NCI-H1694 treated with DMSO at 0.1 percent for 48 hours (cell line): ENCODE data around the gene ZNF687.

Source experiments
- DNase-seq: peaks from one replicate; lab custom pipeline; 2025; lab: John Stamatoyannopoulos, UW

Gene ZNF687

DNA sequence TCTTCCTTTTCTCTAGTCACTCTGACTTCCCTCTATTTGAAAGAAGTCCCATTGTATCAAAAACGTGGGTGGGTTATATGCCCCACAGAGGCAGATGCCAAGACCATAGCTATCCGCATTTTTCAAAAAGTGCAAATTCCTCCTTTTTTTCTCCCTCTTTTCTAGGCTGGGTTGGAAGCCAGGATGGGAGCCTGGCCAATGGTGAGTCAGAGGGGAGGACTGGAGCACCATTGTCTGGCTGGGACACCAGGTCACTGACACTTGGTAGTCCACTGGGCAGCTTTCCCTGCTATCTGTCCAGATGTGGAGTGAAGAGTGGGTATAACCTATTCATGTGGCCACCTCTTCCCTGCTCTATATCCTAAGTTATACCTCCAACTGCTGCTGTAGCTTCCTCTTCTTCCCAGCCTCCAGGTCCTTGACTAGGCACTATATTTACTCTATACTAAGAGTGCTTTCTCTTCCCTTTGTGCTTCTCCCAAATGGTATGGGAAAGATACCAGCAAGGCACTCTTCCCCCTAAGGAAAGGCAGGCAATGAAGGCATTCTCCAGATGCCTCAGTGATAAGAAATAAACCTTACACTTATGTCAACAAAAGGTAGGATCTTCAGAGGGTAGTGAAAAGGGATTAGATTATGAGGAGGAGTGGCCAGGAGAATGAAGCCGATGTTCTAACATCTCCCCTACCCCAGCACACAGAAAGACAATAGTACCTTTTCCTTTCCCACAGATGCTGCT lies 32.2 kb downstream of the ZNF687 start:
- no peak for DNase-seq

DNA sequence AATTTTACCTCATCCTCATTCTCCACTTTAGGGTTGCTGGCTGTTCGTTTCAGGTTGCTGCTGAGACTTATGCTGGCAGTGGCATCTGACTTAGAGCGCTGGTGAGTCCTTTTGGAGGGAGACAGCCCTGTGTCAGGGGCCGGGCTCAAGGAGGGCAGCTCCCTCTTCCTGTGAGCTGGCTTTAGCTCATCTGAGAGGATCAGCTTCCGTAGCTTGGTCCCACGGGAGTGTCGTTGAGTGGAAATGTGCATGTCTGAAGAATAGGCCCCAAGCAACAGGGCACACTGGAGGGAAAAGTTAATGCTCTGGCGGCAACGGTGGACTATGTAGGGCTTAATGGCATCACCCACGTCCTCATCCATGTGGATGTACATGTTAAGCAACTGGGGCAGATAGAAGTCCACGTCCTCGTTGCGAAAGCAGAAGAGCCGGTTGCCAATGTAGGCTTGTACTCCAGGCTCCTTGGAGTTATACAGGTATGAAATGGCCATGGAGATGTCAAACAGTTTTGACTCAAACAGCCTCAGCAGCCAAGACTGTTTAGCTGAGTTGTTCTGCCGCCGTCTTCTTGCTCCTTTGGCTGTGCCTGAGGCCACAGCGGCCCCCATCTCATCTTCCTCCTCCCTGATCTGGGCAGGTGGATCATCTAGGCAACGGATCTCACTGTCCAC lies 33.6 kb downstream of the ZNF687 start:
- no peak for DNase-seq

DNA sequence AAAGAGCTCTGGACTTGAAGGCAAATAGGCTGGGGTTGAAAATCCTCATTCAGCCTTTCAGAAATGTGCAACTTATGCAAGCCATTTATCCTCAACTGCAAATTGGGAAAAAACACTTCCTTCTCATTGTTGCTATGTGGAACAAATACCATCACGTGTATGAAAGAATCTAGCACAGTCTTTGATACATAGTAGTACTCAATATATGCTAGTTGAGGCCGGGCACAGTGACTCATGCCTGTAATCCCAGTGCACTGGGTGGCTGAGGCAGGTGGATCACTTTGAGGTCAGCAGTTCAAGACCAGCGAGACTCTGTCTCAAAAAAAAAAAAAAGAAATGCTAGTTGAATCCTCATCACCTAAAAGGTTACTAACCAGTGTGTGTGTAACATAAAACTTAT lies 36.9 kb downstream of the ZNF687 start:
- DNase-seq = no peak

DNA sequence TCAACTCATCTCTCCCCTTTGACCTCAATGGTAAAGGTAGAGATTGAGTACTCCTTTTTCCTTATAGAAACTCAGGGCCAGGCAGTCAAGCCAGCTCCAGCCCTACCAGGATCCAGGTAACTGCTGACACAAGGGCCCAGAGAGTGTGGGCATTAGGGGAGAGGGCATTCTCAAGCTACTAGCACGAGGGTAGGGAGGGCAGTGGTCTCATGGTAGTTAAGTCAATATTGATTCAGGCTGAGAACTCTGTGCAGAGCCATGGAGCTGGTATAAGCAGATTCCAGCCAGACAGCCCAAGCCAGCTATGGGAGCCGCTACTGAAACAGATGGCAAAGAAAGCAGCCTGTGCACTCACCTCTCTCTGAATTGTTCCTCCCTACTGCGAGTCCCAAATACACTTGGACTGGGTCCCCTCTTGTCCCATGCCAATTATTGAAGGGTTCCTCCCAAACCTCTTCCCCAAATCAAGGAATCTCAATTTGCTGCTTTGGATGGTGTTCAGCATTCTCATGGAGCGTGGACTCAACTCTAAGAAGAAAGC lies 42.4 kb downstream of the ZNF687 start:
- no peak for DNase-seq

DNA sequence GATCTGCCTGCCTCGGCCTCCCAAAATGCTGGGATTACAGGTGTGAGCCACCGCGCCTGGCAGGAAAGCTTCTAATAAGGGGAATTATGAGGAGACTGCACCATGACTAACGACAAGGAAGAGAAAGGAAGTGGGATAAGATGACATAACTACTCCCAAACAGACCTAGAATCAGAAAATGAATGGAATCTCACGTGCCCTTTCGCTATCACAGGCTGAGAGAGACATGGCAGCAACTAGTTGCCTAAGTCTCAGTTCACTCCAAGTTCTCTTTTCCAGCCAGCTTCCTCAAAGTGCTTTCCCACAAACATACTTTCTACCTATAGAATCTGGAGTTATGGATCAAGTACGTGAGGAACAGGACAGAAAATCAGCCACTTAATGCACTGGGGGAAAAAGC lies 43.1 kb downstream of the ZNF687 start:
- no peak for DNase-seq

DNA sequence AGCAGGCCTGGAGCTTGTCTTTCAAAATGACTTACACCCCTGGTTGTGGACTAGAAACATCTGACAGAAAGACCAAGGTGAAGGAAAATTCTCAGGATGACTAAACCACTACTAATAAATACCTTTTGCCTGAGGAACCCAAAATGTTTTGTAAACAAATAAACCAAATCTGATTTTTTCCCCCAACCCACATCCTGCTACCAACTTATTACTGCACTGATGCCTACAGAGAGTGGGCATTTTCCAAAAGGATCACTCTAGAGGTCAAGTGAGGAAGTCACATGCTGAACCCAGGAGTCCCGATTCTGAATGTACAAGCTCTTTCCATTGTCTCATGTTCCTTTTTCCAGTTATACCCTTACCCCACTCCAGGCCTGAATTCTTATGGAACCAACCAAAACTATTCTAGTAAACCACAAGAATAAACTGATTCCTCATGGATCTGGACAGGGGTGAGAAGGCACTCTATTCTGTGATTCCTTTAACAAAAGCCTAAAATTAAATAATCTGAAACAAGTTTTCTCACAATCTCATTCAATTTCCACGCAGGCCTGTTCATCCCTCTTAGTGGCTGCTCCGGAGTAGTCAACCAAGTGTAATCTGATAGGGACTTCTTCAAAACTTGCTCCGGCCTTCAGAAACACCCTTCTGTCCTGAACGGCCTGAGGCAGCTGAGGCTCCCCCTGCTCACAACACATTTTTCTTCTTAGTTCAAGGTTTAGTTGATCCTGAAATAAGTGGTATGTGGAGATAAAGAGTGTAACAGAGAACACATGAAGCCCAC lies 43.7 kb downstream of the ZNF687 start:
- no peak for DNase-seq

DNA sequence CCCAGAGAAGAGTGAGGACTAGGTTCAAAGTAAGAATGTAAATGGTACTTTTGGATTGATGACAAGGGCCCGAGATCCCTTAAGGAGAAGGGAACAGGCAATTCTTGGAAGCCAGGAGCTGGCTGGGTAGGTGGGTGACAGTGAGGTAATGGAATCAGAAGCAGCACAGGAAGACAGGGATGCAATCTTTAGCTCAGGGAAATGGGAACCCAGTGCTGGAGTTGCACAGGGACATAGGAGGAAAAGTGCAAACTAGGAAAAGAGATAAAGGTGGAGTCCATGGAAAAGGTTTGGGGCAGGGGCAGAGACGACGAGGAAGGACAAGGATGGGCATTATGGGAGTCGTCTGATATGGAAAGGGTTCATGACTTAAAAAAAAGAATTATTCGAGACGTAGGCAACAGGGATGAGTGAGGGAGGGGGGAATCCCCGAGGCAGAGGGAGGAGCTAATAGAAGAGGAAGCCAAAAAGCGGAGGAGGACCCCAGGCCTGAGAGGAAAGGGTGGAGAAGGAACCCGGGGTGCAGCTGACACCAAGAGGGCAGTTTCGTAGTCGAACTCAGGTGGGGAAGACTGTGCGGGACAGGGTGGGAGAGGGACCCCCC lies 44.6 kb downstream of the ZNF687 start:
- DNase-seq = peak; percentile 38

DNA sequence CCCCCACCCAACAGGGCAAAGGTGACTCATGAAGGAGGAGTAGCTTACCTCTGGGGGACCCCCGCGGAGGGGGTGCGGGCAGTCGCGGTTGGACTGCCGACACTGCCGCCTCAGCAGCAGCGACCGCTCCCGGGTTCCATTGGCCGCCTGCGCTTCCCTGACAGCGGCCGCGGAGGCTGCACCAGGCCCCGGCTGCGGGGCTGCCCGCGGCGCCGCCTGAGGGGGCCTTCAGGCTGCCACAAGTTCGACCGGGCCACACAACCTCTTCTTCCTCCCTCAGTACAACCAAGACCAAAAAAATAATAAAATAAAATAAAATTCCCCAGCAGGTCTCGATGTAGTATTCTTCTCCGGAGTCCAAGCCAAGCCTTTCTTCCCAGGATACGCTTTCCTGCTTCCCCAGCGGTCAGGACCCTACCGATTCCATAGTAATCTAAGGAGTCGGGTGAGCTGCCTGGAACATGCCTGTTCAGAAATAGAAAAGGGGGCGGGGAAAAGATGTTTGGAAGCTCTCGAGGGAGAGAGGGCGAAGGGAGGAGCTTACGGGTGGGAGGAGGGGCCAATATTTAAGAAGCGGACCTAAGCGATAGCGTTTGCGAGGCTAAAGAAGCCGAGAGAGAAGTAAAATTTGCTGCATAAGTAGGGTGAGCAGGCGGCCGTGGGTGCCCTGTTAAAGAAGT lies 45.3 kb downstream of the ZNF687 start, which contains the start of gene PI4KB:
PI4KB (minus strand) TSS at position 194 of the 680 bp plus-strand sequence. CDS start 10,935 bp downstream, outside the sequence.
- DNase-seq = peak; percentile 99

DNA sequence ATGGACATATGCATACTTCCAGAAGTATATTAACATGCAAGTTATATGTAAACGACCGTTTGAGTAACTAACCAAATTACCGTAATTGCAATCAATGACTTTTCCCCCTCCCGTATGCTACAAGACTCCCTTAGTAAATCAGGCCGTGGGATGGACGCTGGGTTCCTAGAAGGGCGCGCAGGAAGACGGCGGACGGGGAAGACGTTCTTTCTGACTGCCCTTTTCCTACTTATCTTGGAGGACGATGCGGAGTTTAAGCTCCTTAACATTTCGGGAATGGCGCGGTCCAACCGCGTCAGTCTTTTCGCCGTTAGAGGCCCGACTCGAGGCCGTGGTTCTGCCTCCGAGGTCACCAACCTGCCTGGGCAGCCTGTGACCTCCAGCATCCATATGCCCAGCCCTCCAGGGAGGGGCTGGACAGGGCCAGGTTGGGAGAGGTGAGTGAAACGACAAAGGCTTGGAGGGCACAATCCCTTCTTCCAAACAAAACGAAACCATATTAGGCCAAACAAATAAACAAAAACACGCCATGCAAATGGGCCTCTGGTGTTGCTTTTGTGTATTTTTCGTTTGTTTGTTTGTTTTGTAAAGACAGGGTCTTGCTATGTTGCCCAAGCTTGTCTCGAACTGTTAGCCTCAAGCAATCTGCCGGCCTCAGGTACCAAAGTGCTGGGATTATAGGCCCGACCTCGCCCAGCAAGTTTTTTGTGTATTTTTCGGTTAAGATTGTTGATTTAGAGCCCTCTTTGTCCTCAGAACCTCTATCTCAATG lies 46.0 kb downstream of the ZNF687 start:
- DNase-seq = no peak

DNA sequence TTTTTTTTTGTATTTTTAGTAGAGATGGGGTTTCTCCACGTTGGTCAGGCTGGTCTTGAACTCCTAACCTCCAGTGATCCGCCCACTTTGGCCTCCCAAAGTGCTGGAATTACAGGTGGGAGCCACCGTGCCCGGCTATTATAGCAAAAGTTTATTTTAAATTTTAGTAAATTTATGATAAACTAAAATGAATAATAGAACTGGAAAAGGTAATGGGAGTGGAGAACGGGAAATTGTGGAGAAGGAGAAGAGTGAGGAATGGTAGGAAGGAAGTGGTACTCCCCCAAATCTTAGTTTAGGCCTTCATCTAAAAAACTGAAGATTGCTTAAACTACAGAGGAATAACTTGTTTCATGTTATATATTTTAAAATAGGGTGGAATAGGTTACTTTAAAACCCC lies 52.7 kb downstream of the ZNF687 start:
- no peak for DNase-seq

DNA sequence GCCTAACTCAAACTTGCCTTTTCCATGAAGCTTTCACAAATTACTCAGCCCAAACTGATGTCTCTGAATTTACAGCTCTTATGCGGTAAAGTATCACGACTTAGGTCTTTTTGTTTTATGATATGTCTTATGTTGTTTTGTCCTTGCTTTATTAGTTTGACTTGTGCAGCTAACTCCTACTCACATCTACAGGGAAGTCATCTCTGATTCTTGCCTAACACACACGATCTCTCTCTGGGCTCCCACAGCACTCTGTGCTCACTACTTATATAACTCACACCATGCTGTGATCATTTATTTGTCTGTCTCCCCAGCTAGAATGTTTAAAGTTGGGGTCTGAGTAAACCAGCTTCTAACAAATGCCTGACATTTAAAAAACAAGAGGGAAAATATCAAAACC lies 54.5 kb downstream of the ZNF687 start:
- no peak for DNase-seq

DNA sequence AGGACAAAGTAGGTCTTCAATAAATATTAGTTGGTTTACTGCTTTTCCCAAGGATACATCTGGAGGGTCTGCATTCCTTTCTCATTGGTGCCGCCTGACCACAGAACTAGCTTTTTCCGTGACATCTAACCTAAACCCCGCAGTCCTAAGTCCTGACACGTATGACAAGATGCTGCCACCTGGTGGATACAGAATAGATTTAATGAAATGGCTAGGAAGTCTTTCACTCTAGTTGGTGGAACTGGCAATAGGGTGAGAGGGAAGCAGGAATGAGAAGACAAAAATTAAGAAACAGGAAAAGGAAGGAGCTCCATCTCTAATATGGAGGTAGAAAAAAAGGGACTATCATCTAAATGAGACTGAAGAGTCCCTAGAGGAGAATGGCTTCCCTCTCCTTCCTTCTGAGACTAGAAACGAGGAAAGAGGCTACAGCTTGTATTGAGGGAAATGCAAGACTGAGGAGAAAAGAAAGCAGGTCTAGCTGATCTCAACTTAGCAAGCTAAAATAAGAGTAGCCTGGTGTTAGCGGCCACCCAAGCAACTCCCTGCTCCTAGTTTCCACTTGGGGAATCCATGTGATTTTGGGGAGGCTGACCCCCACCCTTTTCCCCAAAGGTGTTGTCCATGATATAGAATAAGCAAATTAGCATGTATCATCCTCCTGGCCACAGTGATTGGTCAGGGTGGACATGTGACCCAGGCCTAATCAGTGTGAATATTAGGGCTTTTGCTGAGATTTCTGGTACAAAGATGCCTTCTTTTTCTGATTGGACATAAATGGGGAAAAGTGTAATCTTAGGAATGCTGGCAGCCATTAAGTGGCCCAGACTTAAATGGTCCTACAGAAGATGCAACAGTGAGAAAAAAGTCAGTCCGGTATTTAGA lies 59.0 kb downstream of the ZNF687 start:
- DNase-seq = peak; percentile 94
